Naive B cell (primary cell): ENCODE data around the gene FAT1. TPM values are rescaled to one million over a fixed set of nuclear protein-coding genes. Genes with fewer than 3 reads are reported as not detected.

Experiments used
- ATAC-seq, 2 donors: fragments of 150-1000 bp; cut with Tn5 transposase; 2 replicates each; pipeline ENCODE4 v1.10.0; 2021; ENCODE audit warnings: low read depth in 2 of 2, mild to moderate bottlenecking in 2 of 2, moderate library complexity in 2 of 2
- DNase-seq: peaks from one replicate; pipeline ENCODE4 v3.0.0; 2022
- H3K27ac Mint-ChIP-seq, 6 donors: one replicate each; pipeline ENCODE4 v1.8.0; 2020 to 2022; ENCODE audit warnings: mild to moderate bottlenecking in 6 of 6, mixed read lengths in 6 of 6, moderate library complexity in 5 of 6, inconsistent platforms in 2 of 6
- H3K27me3 Mint-ChIP-seq, 3 donors: one replicate each; pipeline ENCODE4 v1.8.0; 2021 to 2022; ENCODE audit warnings: mixed read lengths in 3 of 3, mild to moderate bottlenecking in 1 of 3
- H3K36me3 Mint-ChIP-seq, 2 donors: one replicate each; pipeline ENCODE4 v1.8.0; 2020 to 2022; ENCODE audit warnings: mixed read lengths in 2 of 2, inconsistent platforms in 1 of 2, mild to moderate bottlenecking in 1 of 2
- H3K4me1 Mint-ChIP-seq, 3 donors: one replicate each; pipeline ENCODE4 v1.8.0; 2020 to 2022; ENCODE audit warnings: mixed read lengths in 3 of 3, inconsistent platforms in 1 of 3, mild to moderate bottlenecking in 1 of 3, moderate library complexity in 1 of 3
- H3K4me3 Mint-ChIP-seq, 8 donors: one replicate each; pipeline ENCODE4 v1.8.0; 2020 to 2022; ENCODE audit warnings: mild to moderate bottlenecking in 8 of 8, mixed read lengths in 8 of 8, moderate library complexity in 8 of 8, inconsistent platforms in 2 of 8
- H3K9me3 Mint-ChIP-seq, 7 donors: one replicate each; pipeline ENCODE4 v1.8.0; 2020 to 2022; ENCODE audit warnings: mixed read lengths in 7 of 7, mild to moderate bottlenecking in 5 of 7, inconsistent platforms in 2 of 7, moderate library complexity in 1 of 7
- polyA plus RNA-seq, 6 donors: library from polyadenylated mRNA; unstranded; fragments of 300-500 nt; fragmentation: Illumina TruSeq; gene quantifications; one replicate each; pipeline ENCODE4 v1.2.3, GENCODE V29; 2021; ENCODE audit warnings: low read depth in 6 of 6

The FAT1 gene
- polyA plus RNA-seq, 6 donors from 2014 or later = not detected

- Mint-ChIP-seq H3K4me3 (peak overlapping the region in 4 of 8 donors; percentile 45 to 86 (median 56)), H3K4me1 (peaks cover 0 to 26% (median 3%) of the 10 kb centered on the region in 3 donors), H3K27ac (peak overlapping the region in 2 of 6 donors; percentile 21 to 38), H3K9me3 (peaks cover 0 to 31% (median 5%) of the 10 kb centered on the region in 7 donors), H3K36me3 (no peaks in the 10 kb centered on the region), H3K27me3 (peaks cover 31 to 69% (median 53%) of the 10 kb centered on the region in 3 donors)
- DNase-seq = no peak
- no peak for ATAC-seq
These were observed 1.3 kb upstream of the FAT1 start for GRCh38 chr4:186724864-186725468.

DNA sequence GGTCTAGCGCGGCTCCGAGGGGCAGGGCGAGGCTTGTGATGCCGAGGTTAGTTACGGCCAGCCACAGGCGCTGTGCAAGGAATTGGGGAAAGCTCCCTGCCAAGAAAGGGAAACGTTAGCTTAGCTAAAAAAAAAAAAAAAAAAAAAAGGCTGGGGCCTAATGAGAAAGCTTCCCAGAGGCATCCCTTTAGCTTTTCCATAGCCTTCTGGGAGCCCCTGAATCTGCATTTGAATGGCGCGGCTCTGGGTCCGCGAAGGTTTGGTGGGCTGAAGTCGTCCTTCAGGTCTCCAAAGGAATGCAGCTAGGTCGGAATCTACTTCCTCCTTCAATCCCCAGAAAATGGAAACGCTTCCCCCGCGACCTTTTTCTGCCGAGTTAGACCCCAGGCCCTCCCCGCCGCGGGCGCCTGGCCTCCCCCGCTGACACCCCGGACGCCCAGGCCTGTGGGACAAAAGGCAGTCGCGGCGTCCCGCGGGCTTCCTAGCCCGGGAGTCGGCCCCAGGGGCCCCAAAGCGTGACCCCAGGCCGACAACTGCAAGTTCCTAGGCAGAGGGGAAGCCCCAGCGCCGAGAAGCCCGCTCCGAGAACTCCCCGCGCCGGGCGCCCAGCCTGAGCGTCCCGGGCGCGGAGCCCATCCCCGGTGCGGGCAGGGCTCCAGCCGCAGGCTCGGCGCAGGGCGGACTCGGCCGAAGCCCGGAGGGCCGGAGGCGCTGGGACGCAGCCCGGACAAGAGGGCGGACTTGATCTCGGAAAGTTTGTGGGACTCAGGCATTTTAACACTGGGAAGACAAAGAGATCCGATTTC is 605 bp upstream of the FAT1 start:
- H3K4me1 Mint-ChIP-seq = peaks cover 0 to 26% (median 3%) of the 10 kb centered on the region in 3 donors
- H3K36me3 Mint-ChIP-seq = no peaks in the 10 kb centered on the region
- H3K27ac Mint-ChIP-seq = peak overlapping the region in 1 of 6 donors; percentile 38
- H3K27me3 Mint-ChIP-seq = peaks cover 30 to 67% (median 52%) of the 10 kb centered on the region in 3 donors
- peak overlapping the region in 5 of 8 donors; percentile 24 to 86 (median 53) for H3K4me3 Mint-ChIP-seq
- ATAC-seq (no peak), DNase-seq (no peak)
- H3K9me3 Mint-ChIP-seq = peaks cover 0 to 31% (median 5%) of the 10 kb centered on the region in 7 donors

DNA sequence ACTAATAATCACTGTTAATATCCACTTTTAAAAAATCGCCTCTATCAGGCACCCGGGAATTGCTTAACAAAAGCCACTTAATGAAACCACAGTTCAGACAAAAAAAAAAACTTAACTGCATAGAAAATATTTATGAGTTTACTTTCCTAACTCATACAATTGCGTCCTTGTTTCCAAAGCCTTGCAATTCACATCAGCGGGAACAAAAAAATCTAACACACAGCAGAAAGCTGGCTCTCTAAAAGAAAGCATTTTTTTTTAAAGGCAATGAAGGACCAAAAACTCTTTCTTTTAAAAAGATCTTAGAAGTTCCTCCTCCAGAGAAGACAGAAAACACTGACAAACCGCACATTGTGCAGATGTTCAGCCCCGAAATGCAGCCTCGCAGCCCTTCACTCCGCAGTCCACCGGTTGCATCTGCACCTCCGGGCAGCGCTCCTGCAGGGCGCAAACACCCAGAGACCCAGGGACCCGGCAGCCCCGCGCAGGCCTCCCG is 812 bp downstream of the FAT1 start:
- Mint-ChIP-seq H3K4me1 (peaks cover 0 to 26% (median 3%) of the 10 kb centered on the region in 3 donors), H3K9me3 (peaks cover 3 to 22% (median 5%) of the 10 kb centered on the region in 7 donors), H3K27me3 (peaks cover 20 to 53% (median 42%) of the 10 kb centered on the region in 3 donors), H3K27ac (peak overlapping the region in 1 of 6 donors; percentile 43), H3K36me3 (no peaks in the 10 kb centered on the region), H3K4me3 (peak overlapping the region in 7 of 8 donors; percentile 16 to 76 (median 41))
- no peak for DNase-seq
- ATAC-seq = no peak

DNA sequence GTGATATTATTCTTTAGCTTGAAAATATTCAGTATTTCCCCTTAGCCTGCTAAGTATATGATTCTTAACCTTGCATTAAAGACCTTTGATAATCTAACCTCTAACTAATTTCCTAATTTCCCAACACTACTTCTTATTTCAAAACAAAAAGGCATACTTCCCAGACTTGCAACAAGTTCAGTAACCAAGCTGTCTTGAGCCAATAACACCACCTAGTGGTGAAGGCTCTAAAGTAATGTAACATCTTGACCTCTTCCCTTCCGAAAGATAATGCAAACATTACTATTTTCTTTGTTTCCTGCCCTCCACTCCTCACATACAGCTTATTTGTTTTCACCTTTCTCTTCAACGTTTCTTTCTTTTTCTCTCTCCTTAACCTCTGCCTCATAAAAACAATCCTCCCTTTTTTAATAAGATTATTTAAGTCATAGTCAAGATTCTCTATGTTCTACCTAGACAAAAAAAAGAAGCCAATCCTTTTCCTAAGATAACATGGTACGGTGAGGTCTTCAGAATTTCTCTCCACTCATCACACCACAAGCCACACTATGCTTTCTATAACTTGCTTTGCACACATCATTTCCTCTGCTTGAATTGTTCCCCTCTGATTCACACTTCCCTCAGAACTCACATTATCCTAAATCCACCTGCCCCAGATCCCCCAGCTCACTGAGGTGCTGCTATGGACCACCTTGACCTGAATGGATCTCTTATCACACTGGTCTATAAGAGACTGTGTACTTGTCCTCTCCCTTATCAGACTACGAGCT is 3.5 kb downstream of the FAT1 start:
- Mint-ChIP-seq H3K4me3 (no peak overlapping the region), H3K9me3 (peaks cover 7 to 23% (median 11%) of the 10 kb centered on the region in 7 donors), H3K36me3 (no peaks in the 10 kb centered on the region), H3K27me3 (peaks cover 6 to 28% (median 22%) of the 10 kb centered on the region in 3 donors), H3K4me1 (peaks cover 0 to 11% (median 0%) of the 10 kb centered on the region in 3 donors), H3K27ac (no peak overlapping the region)
- DNase-seq = no peak
- no peak for ATAC-seq

- Mint-ChIP-seq H3K4me1 (peaks cover 0 to under 1% (median 0%) of the 10 kb centered on the region in 3 donors), H3K27me3 (peaks cover 0 to 18% (median 12%) of the 10 kb centered on the region in 3 donors), H3K27ac (no peak overlapping the region), H3K36me3 (no peaks in the 10 kb centered on the region), H3K9me3 (peaks cover 11 to 30% (median 14%) of the 10 kb centered on the region in 7 donors), H3K4me3 (no peak overlapping the region)
- no peak for DNase-seq
- no peak for ATAC-seq
These were observed 6.1 kb downstream of the FAT1 start for GRCh38 chr4:186717556-186717955.

DNA sequence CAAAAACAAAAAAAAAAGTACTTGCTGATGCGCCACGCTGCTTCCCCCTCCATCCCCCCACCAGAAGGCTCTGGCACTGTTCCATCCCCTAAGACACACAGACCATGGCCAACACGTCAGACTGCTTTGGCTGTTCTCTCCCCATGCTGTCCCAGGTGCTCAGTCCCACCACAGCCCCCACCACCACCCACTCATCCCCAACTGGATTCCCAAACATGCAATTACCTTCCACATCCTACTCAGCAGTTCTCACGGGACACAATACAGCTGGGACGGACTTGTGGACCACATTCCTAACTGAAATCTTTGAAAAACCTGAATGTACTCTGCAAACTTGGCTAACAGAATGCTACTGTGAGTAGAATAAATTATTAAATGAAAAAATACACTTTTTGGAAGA is 8.6 kb downstream of the FAT1 start:
- Mint-ChIP-seq H3K4me3 (no peak overlapping the region), H3K27ac (no peak overlapping the region), H3K36me3 (no peaks in the 10 kb centered on the region), H3K27me3 (peaks cover 0 to 6% (median 0%) of the 10 kb centered on the region in 3 donors), H3K9me3 (peaks cover 7 to 23% (median 15%) of the 10 kb centered on the region in 7 donors), H3K4me1 (no peaks in the 10 kb centered on the region)
- ATAC-seq = no peak
- DNase-seq = no peak

DNA sequence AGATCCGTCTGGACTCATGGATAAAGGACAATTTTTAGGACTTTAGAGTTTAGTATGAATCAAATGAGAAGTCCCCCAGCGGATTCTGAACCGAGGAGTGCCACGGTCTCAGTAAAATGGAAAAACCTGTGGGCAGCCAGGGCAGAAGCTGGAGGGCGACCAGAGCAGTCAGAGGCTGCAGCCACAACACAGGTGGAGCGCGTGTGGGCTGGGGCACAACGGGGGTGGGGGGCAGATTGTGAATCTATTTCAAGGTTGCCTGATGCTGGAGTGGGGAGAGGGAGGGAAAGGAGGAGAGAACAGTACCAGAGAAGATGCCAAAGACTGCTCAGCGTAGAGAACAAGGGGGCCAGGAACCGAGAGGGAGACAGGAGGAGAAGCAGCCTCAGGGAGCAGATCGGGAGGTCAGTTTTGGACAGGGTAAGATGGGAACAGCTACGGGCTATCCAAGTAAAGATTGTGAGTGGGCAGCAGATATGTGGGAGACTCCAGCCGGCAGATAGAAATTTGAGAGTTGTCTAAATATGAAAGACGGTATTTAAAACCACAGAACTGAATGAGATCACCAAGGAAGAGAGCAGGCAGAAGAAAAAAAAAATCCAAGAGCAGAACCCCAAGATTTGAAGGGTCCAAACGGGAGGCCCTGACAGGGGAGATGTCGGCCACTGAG is 9.5 kb downstream of the FAT1 start:
- DNase-seq = no peak
- Mint-ChIP-seq H3K27ac (no peak overlapping the region), H3K4me1 (no peaks in the 10 kb centered on the region), H3K36me3 (no peaks in the 10 kb centered on the region), H3K4me3 (peak overlapping the region in 1 of 8 donors; percentile 42), H3K27me3 (peaks cover 0 to 6% (median 0%) of the 10 kb centered on the region in 3 donors), H3K9me3 (peaks cover 7 to 23% (median 16%) of the 10 kb centered on the region in 7 donors)
- no peak for ATAC-seq

GRCh38 chr4:186712690-186713089 is 11.0 kb downstream of the FAT1 start:
- Mint-ChIP-seq H3K4me3 (no peak overlapping the region), H3K27ac (no peak overlapping the region), H3K4me1 (no peaks in the 10 kb centered on the region), H3K9me3 (peaks cover 5 to 20% (median 11%) of the 10 kb centered on the region in 7 donors), H3K27me3 (peaks cover 0 to 6% (median 0%) of the 10 kb centered on the region in 3 donors), H3K36me3 (no peaks in the 10 kb centered on the region)
- ATAC-seq (no peak), DNase-seq (no peak)

DNA sequence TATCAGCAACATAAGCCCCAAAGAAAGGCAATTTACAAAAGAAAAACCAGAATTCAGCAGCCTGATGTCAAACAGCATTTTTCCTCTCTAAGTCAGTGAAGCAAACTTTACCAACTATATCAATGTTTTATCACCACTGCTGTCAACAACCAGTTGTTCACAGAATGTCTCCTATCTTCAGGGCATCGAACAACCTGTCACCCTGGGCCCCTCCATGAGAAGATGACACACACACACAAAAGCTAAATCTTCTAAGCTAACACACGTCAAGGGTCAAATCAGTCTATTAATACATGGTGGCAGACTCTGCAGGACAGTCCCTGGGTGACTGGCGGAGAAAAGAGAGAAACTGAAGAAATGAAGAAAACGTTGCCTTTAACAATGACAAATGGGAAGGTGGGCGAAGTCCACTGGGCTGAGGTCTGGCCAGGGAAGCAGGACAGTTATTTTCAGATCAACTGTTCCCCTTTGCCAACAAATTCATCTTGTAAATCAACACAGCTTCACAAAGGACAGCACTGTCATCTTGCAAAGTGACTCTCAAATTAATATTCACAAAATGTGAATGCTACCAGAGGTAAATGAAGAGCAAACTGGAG is 13.0 kb downstream of the FAT1 start:
- ATAC-seq (no peak), DNase-seq (no peak)
- no peaks in the 10 kb centered on the region for H3K36me3 Mint-ChIP-seq
- H3K27me3 Mint-ChIP-seq = peaks cover 0 to 6% (median 0%) of the 10 kb centered on the region in 3 donors
- no peaks in the 10 kb centered on the region for H3K4me1 Mint-ChIP-seq
- no peak overlapping the region for H3K27ac Mint-ChIP-seq
- no peak overlapping the region for H3K4me3 Mint-ChIP-seq
- peaks cover 0 to 20% (median 7%) of the 10 kb centered on the region in 7 donors for H3K9me3 Mint-ChIP-seq

DNA sequence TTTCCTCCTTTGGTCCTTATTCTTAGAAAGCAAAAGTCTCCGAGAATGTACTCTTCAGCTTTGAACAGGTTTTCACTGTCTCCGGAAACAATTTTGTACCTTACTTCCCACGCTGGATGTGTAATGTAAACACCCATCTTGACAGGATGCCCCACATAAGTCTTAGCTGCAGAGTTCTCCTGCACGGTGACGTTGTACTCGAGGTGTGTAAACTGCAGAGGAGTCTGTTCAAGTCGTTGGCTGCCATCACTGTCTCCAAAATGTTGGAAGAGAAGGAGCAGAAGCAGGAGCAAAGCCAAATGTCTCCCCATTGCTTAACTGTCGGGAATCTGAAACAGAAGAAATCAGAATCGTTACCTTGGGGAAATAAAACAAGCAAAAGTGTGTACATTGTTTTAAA is 14.1 kb downstream of the FAT1 start:
- ATAC-seq (no peak), DNase-seq (no peak)
- H3K4me3 Mint-ChIP-seq = no peak overlapping the region
- H3K4me1 Mint-ChIP-seq = no peaks in the 10 kb centered on the region
- H3K9me3 Mint-ChIP-seq = peaks cover 0 to 20% (median 7%) of the 10 kb centered on the region in 7 donors
- no peaks in the 10 kb centered on the region for H3K36me3 Mint-ChIP-seq
- peaks cover 0 to 6% (median 0%) of the 10 kb centered on the region in 3 donors for H3K27me3 Mint-ChIP-seq
- no peak overlapping the region for H3K27ac Mint-ChIP-seq

GRCh38 chr4:186708554-186708953 is 15.1 kb downstream of the FAT1 start:
- H3K9me3 Mint-ChIP-seq = peaks cover 0 to 18% (median 3%) of the 10 kb centered on the region in 7 donors
- DNase-seq (no peak), ATAC-seq (no peak)
- no peaks in the 10 kb centered on the region for H3K4me1 Mint-ChIP-seq
- no peaks in the 10 kb centered on the region for H3K36me3 Mint-ChIP-seq
- H3K27ac Mint-ChIP-seq = no peak overlapping the region
- no peak overlapping the region for H3K4me3 Mint-ChIP-seq
- no peaks in the 10 kb centered on the region for H3K27me3 Mint-ChIP-seq

DNA sequence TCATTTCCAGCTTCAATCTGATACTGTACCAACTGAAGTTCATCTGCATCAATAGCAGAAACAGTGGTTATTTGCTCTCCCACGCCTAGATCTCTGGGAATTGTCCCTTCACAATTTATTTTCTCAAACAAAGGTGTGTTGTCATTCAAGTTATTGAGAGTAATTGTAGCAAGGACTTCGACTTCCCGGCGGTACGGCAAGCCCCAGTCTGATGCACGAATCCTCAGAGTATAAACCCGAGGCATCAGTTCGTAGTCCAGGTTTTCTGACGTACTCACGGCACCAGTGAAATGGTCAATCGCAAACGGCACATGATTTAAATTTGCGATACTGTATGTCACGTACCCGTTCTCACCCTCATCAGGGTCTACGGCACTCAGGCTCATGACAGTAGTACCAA is 15.7 kb downstream of the FAT1 start:
- Mint-ChIP-seq H3K36me3 (no peaks in the 10 kb centered on the region), H3K4me3 (no peak overlapping the region), H3K27me3 (no peaks in the 10 kb centered on the region), H3K9me3 (peaks cover 0 to 15% (median 3%) of the 10 kb centered on the region in 7 donors), H3K27ac (no peak overlapping the region), H3K4me1 (no peaks in the 10 kb centered on the region)
- no peak for ATAC-seq
- DNase-seq = no peak
